ENCODE data around the gene PGM1. TPM values are rescaled to one million over a fixed set of nuclear protein-coding genes. Genes with fewer than 3 reads are reported as not detected.

PGM1 gene
- total and polyA plus RNA-seq, 2 of the 4 experiments (the other 2 are of a cell fraction), result 42.6 to 94.5 TPM

Small RNA genes lying within 50 kb of the gene (microRNA-seq; reads per million reads assigned to microRNA genes)
- gene RF02105 (ENCODE audit: insufficient read depth, insufficient read length), result not detected
- not detected for gene RF02106 (ENCODE audit: insufficient read depth, insufficient read length)
- not detected for gene RF02107 (ENCODE audit: insufficient read depth, insufficient read length)
- not detected for gene RF02108 (ENCODE audit: insufficient read depth, insufficient read length)
- gene RF02109 (ENCODE audit: insufficient read depth, insufficient read length), result not detected
- gene RF02110 (ENCODE audit: insufficient read depth, insufficient read length), result not detected

Small RNA genes lying within 50 kb of the gene (small RNA-seq; reads per million reads assigned to genes)
- gene RF02105 (0 reads per million in 5 experiments), gene RF02106 (0 reads per million in 5 experiments), gene RF02107 (0 reads per million in 5 experiments), gene RF02108 (0 reads per million in 5 experiments), gene RF02109 (0 reads per million in 5 experiments), gene RF02110 (0 reads per million in 5 experiments)

Other genes starting within 250 kb of the PGM1 start
- 4.8 and 12.2 TPM in 2 replicates for gene ALG6, start 225.8 kb upstream of the PGM1 start, total RNA-seq (2012; rRNA removed)
- 4.2 and 6.5 TPM in 2 replicates for gene ALG6, start 225.8 kb upstream of the PGM1 start, polyA plus RNA-seq (2012; rRNA removed)
- gene ITGB3BP, start 70.2 kb upstream of the PGM1 start, total RNA-seq (2012; rRNA removed), result 8.1 and 15.8 TPM in 2 replicates
- gene ITGB3BP, start 70.2 kb upstream of the PGM1 start, polyA plus RNA-seq (2012; rRNA removed), result 10.8 and 11.9 TPM in 2 replicates
- 2.3 and 6.7 TPM in 2 replicates for gene EFCAB7, start 69.9 kb upstream of the PGM1 start, total RNA-seq (2012; rRNA removed)
- gene EFCAB7, start 69.9 kb upstream of the PGM1 start, polyA plus RNA-seq (2012; rRNA removed), result 1.5 and 2.3 TPM in 2 replicates
- 8.1 and 10.0 TPM in 2 replicates for gene ROR1, start 180.6 kb downstream of the PGM1 start, total RNA-seq (2012; rRNA removed)
- gene ROR1, start 180.6 kb downstream of the PGM1 start, polyA plus RNA-seq (2012; rRNA removed), result 4.4 and 4.5 TPM in 2 replicates

All from IMR-90 (cell line).